Measurements from ENCODE around the gene BBS7. TPM values are rescaled to one million over a fixed set of nuclear protein-coding genes. Genes with fewer than 3 reads are reported as not detected.

Gene BBS7
- total and polyA plus RNA-seq, 9 of the 15 experiments (the other 6 are each of a cell fraction or from before 2014, with no cell fraction given), result 13.4 to 25.8 (median 16.4) TPM

- TF ChIP-seq ZKSCAN3 (CRISPR knock-in tag; IDR thresholded peaks at IDR 0.05) (no peak), TAF1 (IDR thresholded peaks at IDR 0.05; ENCODE audit: control insufficient read depth, extremely low read depth, insufficient read depth, low read length, severe bottlenecking) (peak; percentile 69), ZNF699 (CRISPR knock-in tag; IDR thresholded peaks at IDR 0.05; ENCODE audit: insufficient replicate concordance) (no peak), NCOA2 (IDR thresholded peaks at IDR 0.05; ENCODE audit: partially characterized antibody in 2 of 2) (no peak), POLR3G (IDR thresholded peaks at IDR 0.05; ENCODE audit: extremely low read depth, insufficient read length, insufficient replicate concordance) (no peak), DPF2 (IDR thresholded peaks at IDR 0.05) (no peak), BCOR (IDR thresholded peaks at IDR 0.05) (peak; percentile 21; the same call in 1 of the 2 replicates), ZNF764 (CRISPR knock-in tag; IDR thresholded peaks at IDR 0.05; ENCODE audit: low read depth) (no peak), NELFE (IDR thresholded peaks at IDR 0.05; ENCODE audit: insufficient read depth, insufficient read length) (no peak), ZNF431 (CRISPR knock-in tag; IDR thresholded peaks at IDR 0.05) (peak; percentile 65; the same call in 1 of the 2 replicates), ZNF384 (IDR thresholded peaks at IDR 0.05; ENCODE audit: low read depth, low read length) (no peak), IRF1 (CRISPR knock-in tag; IDR thresholded peaks at IDR 0.05; ENCODE audit: borderline replicate concordance) (peak; percentile 79; the same call in 1 of the 2 replicates), TOE1 (IDR thresholded peaks at IDR 0.05; ENCODE audit: borderline replicate concordance) (peak; percentile 77), TOE1 (CRISPR knock-in tag; IDR thresholded peaks at IDR 0.05; ENCODE audit: borderline replicate concordance, low read depth) (no peak), DLX4 (CRISPR knock-in tag; IDR thresholded peaks at IDR 0.05) (no peak), MTF1 (CRISPR knock-in tag; IDR thresholded peaks at IDR 0.05; ENCODE audit: borderline replicate concordance) (no peak), CBFA2T3 (IDR thresholded peaks at IDR 0.05) (no peak), GTF2A2 (tag; IDR thresholded peaks at IDR 0.05) (no peak), ZBTB1 (CRISPR knock-in tag; IDR thresholded peaks at IDR 0.05; ENCODE audit: borderline replicate concordance, low read depth) (no peak), NR2C1 (IDR thresholded peaks at IDR 0.05) (no peak), NR2C1 (tag; IDR thresholded peaks at IDR 0.05) (peak; percentile 59; the same call in 1 of the 2 replicates), NCOR1 (IDR thresholded peaks at IDR 0.05) (0 out of 2 replicates have a peak, but pooled peaks have one; percentile 27), BCL6 (CRISPR knock-in tag; IDR thresholded peaks at IDR 0.05) (no peak), CEBPB (tag; IDR thresholded peaks at IDR 0.05) (peak; percentile 88), ATF2 (CRISPR knock-in tag; IDR thresholded peaks at IDR 0.05) (no peak), ZNF280B (CRISPR knock-in tag; IDR thresholded peaks at IDR 0.05) (no peak), CHD4 (IDR thresholded peaks at IDR 0.05; ENCODE audit: insufficient read depth, insufficient replicate concordance, low read depth, low read length, poor library complexity, severe bottlenecking) (no peak)
These were observed 46.6 kb downstream of the BBS7 start, which contains the start of gene CCNA2 (continued) for GRCh38 chr4:121823505-121824170.
